Testis (tissue), 2 donors: ENCODE results near the gene RABGAP1L.

Experiments
- POLR2A ChIP-seq: fragments of 450-650 bp; IDR thresholded peaks from one replicate; pipeline ENCODE4 v1.6.1; 2017; ENCODE audit warnings: antibody characterized with exemption, mild to moderate bottlenecking, moderate library complexity
- TF ChIP-seq, protein P1 (sequence below), 3 experiments: fragments of 450-650 bp in 2 of 3; fragments of 200-600 bp in 1 of 3; sonication (generic) in 1 of 3; IDR thresholded peaks; one replicate each; pipeline ENCODE4 v1.5.1; 2016 to 2019; ENCODE audit warnings: antibody characterized with exemption in 3 of 3, mild to moderate bottlenecking in 2 of 3, moderate library complexity in 1 of 3

DNA sequence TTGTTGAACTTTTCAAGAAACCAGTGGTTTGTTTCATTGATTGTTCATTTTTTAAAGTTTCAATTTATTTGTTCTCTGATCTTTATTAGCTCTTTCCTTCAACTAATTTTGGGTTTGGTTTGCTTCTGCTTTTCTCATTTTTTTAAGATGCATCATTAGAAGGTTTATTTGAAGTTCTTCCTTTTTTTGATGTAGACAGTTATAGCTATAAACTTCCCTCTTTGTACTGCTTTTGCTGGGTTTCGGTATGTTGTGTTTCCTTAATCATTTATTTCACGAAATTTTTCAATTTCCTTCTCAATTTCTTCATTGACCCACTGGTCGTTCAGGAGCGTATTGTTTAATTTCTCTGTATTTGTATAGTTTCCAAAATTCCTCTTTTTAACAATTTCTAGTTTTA, 155.1 kb downstream of the RABGAP1L start:
- TF ChIP-seq, protein P1, sequence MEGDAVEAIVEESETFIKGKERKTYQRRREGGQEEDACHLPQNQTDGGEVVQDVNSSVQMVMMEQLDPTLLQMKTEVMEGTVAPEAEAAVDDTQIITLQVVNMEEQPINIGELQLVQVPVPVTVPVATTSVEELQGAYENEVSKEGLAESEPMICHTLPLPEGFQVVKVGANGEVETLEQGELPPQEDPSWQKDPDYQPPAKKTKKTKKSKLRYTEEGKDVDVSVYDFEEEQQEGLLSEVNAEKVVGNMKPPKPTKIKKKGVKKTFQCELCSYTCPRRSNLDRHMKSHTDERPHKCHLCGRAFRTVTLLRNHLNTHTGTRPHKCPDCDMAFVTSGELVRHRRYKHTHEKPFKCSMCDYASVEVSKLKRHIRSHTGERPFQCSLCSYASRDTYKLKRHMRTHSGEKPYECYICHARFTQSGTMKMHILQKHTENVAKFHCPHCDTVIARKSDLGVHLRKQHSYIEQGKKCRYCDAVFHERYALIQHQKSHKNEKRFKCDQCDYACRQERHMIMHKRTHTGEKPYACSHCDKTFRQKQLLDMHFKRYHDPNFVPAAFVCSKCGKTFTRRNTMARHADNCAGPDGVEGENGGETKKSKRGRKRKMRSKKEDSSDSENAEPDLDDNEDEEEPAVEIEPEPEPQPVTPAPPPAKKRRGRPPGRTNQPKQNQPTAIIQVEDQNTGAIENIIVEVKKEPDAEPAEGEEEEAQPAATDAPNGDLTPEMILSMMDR (IDR thresholded peaks at IDR 0.05), result no peak
- TF ChIP-seq POLR2A, result no peak
